AG04449 (cell line): Measurements from ENCODE around the gene LRG1.

Source experiments
- CTCF ChIA-PET: fragments of 350-600 bp; formaldehyde crosslinking; extraction: SDS; loops from one replicate; lab custom pipeline; 2021; ENCODE audit warnings: antibody characterized with exemption; lab: Yijun Ruan, JAX
- POLR2A ChIA-PET: fragments of 400-600, 350-600 bp; formaldehyde crosslinking; extraction: SDS; loops from one replicate; lab custom pipeline; 2020; ENCODE audit warnings: antibody characterized with exemption, inconsistent platforms; lab: Yijun Ruan, JAX
- DNase-seq: peaks from one replicate; pipeline ENCODE4 v3.0.0-alpha.2; 2010; ENCODE audit warnings: low read depth, low spot score
- H3K4me3 ChIP-seq: 2 replicates; pipeline ENCODE4 v1.5.1; 2011; ENCODE audit warnings: low read depth, mild to moderate bottlenecking, control low read depth, low read length
- TF ChIP-seq, protein P1 (sequence below): IDR thresholded peaks from one replicate; pipeline ENCODE4 v1.5.1; 2011; ENCODE audit warnings: mild to moderate bottlenecking, moderate library complexity, low read length, control low read depth, inconsistent platforms; ENCODE audit not compliant: insufficient read depth; ENCODE audit errors: missing control alignments

LRG1 gene

DNA sequence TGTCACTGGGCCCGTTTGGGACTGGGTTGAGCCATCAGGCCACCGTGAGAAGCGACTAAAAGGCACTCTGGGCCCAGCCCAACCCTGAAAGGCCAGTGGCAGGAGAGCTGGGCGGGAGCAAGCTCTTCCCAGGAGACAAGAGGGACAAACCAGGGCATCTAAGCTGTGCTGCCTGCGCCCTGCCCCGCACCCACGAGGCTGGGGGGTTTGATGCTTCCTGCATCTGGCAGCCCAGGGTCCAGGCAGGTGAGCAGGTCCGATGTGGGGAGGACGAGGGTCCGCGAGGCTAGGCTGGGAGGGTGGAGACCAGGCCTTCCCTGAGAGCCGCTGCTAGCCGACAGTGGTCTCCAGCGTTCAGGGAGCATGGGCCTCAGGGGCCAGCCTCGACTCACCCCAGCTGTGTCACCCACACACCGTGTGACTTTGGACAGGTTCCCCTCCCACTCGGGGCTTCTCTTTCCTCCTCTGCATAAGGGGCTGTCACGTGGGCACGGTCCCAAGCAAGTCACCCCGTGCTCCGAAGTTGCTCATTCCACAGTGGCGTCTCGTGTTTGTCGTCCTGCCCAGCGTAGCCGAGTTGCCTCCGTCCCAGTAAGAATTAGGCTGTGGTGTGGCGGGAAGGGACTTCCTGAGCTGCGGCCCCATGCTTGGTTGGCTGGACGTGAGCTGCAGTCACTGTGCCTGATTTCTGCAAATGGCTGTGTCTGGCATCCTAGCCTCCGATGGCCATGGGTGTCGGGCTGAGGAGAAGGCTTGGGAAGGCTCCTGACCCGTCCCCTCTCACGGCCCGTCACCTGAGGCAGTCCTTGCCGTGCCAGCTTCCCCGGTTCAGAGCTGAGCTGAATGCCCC lies 37.3 kb downstream of the LRG1 start:
- no peak overlapping the region for H3K4me3 ChIP-seq
- CTCF ChIA-PET, result no interaction called here
- TF ChIP-seq, protein P1, sequence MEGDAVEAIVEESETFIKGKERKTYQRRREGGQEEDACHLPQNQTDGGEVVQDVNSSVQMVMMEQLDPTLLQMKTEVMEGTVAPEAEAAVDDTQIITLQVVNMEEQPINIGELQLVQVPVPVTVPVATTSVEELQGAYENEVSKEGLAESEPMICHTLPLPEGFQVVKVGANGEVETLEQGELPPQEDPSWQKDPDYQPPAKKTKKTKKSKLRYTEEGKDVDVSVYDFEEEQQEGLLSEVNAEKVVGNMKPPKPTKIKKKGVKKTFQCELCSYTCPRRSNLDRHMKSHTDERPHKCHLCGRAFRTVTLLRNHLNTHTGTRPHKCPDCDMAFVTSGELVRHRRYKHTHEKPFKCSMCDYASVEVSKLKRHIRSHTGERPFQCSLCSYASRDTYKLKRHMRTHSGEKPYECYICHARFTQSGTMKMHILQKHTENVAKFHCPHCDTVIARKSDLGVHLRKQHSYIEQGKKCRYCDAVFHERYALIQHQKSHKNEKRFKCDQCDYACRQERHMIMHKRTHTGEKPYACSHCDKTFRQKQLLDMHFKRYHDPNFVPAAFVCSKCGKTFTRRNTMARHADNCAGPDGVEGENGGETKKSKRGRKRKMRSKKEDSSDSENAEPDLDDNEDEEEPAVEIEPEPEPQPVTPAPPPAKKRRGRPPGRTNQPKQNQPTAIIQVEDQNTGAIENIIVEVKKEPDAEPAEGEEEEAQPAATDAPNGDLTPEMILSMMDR, result no peak
- POLR2A ChIA-PET, result no interaction called here
- DNase-seq, result no peak

DNA sequence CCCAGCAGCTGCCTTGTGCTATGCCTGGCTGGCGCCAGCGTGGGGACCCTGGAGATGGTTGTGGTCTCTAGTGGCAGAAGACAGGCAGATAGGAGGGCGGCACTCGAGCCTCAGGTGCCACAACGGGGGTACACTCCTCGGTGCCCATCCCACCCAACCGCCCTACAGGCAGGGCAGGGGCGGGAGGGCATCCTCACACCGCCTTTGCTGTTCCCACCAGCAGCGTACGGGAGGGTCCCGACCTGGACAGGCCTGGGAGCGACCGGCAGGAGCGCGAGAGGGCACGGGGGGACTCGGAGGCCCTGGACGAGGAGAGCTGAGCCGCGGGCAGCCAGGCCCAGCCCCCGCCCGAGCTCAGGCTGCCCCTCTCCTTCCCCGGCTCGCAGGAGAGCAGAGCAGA lies 38.1 kb downstream of the LRG1 start:
- DNase-seq, result no peak
- no peak overlapping the region for H3K4me3 ChIP-seq
- POLR2A ChIA-PET, result no interaction called here
- CTCF ChIA-PET, result no interaction called here
- TF ChIP-seq, protein P1, result no peak

DNA sequence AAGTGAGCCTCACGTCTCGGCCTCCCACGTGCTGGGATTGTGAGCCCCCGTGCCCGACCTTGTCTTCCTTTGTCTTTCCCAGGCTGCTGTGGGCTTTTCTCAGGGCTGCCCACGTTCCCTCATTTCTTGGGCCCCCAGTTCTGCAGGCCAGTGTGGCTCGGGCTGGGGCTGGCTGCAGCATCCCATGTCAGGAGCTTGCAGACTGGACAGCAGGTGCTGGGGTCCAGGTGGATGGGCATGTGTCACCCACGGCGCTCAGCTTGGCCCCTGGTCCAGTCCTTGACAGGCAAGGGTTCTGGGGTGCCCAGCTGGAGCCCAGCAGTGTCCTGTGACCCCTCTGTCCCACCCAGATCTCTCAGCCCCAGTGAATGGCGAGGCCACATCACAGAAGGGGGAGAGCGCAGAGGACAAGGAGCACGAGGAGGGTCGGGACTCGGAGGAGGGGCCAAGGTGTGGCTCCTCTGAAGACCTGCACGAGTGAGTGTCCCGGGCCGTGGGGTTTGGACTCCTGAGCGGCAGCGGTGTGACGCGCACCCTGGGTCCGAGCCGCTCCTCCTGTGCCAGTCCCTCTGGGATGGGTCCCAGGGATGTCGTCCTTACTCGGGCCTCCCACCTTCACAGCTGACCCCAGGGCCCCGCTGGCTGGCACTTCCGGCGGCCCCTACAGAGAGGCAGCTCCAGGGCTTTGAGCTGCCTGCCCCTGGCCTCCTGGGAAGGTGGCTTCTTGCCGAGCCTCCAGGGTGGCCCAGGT lies 38.8 kb downstream of the LRG1 start:
- DNase-seq, result no peak
- CTCF ChIA-PET, result interaction anchor here (0.7 kb wide), 1 partner anchor 114 kb away, joined by 3 read pairs; no protein-coding TSS in a partner anchor
- POLR2A ChIA-PET, result no interaction called here

DNA sequence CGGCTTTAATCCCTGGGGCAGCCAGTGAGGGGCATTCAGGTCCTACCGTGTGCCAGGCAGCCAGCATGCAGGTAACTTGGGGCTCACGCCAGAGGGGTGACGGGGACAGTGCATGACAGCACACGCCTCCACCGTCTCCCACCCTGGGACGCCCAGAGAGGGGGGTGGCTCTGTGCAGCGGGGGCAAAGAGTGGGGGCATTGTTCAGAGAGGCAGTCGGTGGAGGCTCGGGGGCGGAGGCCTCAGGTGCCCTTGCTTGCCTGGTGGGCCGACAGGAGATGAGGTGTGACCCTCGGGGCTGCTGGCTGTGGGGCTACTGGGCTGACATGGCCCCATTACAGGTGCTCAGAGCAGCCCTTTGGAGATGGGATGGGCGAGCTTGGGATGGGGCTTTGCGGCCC lies 40.0 kb downstream of the LRG1 start:
- no peak for DNase-seq
- POLR2A ChIA-PET, result no interaction called here
- no peak overlapping the region for H3K4me3 ChIP-seq
- CTCF ChIA-PET, result interaction anchor here (0.7 kb wide), 1 partner anchor 113 kb away, joined by 3 read pairs; no protein-coding TSS in a partner anchor
- TF ChIP-seq, protein P1, result no peak

More for the DNA sequence above, 38.8 kb downstream of the LRG1 start:
- H3K4me3 ChIP-seq, result no peak overlapping the region
- TF ChIP-seq, protein P1, result no peak

DNA sequence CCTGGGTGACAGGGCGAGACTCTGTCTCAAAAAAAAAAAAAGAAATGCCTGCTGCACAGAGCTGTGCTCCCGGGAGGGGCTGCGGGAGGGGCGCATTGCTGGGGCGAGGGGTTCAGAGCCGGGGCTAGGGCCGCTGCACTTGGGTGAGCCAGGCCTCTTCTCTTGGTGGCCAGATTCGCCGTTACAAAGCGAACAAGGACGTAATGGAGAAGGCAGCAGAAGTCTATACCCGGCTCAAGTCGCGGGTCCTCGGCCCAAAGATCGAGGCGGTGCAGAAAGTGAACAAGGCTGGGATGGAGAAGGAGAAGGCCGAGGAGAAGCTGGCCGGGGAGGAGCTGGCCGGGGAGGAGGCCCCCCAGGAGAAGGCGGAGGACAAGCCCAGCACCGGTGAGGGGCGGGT lies 40.5 kb downstream of the LRG1 start:
- CTCF ChIA-PET, result no interaction called here

More for the DNA sequence above, 40.5 kb downstream of the LRG1 start:
- TF ChIP-seq, protein P1, result no peak
- no peak overlapping the region for H3K4me3 ChIP-seq
- no peak for DNase-seq
- POLR2A ChIA-PET, result no interaction called here
